A549 (cell line): ENCODE results near the gene POPDC3. TPM values are rescaled to one million over a fixed set of nuclear protein-coding genes. Genes with fewer than 3 reads are reported as not detected.

Experiments used
- ATAC-seq, 2 experiments: fragments of 200-7000 bp in 1 of 2; fragments of >200 bp in 1 of 2; cut with Nextera tagmentation in 1 of 2; cut with Tn5 transposase in 1 of 2; 3 replicates each; pipeline versions ENCODE4 v1.8.0 to v1.9.1; 2018 to 2020; ENCODE audit warnings: mild to moderate bottlenecking in 1 of 2, moderate library complexity in 1 of 2
- CTCF ChIA-PET: fragments of 300-600 bp; sonication (Branson Sonifier 250); formaldehyde crosslinking; extraction: SDS; loops from one replicate; lab custom pipeline; 2021; ENCODE audit warnings: antibody characterized with exemption, inconsistent platforms; lab: Yijun Ruan, JAX
- POLR2A ChIA-PET: fragments of 350-600 bp; formaldehyde crosslinking; extraction: SDS; loops from one replicate; lab custom pipeline; 2021; ENCODE audit warnings: antibody characterized with exemption, inconsistent platforms; lab: Yijun Ruan, JAX
- DNase-seq, 2 experiments: peaks; one replicate each; pipeline versions ENCODE4 v3.0.0 to v3.0.0-alpha.2; 2011 to 2016; ENCODE audit warnings: low read depth in 1 of 2, low spot score in 1 of 2
- FAIRE-seq: peaks from 2 replicates; lab custom pipeline; 2011; peaks lifted over from hg19 to GRCh38; lab: Jason Lieb, UNC
- H3K27ac ChIP-seq, 2 experiments: fragments of >200 bp; sonication (Bioruptor Twin); formaldehyde crosslinking; 3 replicates each; pipeline ENCODE4 v1.5.1; 2016 to 2017
- H3K4me1 ChIP-seq: fragments of >200 bp; sonication (Bioruptor Twin); formaldehyde crosslinking; 3 replicates; pipeline ENCODE4 v1.6.1; 2016
- H3K4me2 ChIP-seq: fragments of >200 bp; sonication (Bioruptor Twin); formaldehyde crosslinking; 3 replicates; pipeline ENCODE4 v1.6.1; 2016
- H3K4me3 ChIP-seq: fragments of >200 bp; sonication (Bioruptor Twin); formaldehyde crosslinking; 3 replicates; pipeline ENCODE4 v1.5.1; 2016
- H3K9me3 ChIP-seq: fragments of >200 bp; sonication (Bioruptor Twin); formaldehyde crosslinking; 3 replicates; pipeline ENCODE4 v1.6.1; 2016
- BHLHE40 ChIP-seq: IDR thresholded peaks from 2 replicates; pipeline ENCODE4 v1.6.1; 2012; ENCODE audit warnings: low read depth, low read length, inconsistent platforms
- CBX8 ChIP-seq: fragments of 200-600 bp; sonication (generic); IDR thresholded peaks from 2 replicates; pipeline ENCODE4 v1.6.1; 2016
- CEBPB ChIP-seq, 2 experiments: fragments of >200 bp in 1 of 2; sonication (Bioruptor Twin) in 1 of 2; formaldehyde crosslinking in 1 of 2; IDR thresholded peaks; 2 replicates each; pipeline ENCODE4 v1.6.1; 2012 to 2016
- CHD4 ChIP-seq: fragments of 200-600 bp; sonication (generic); IDR thresholded peaks from 2 replicates; pipeline ENCODE4 v1.6.1; 2016; ENCODE audit warnings: antibody characterized with exemption, mild to moderate bottlenecking, borderline replicate concordance
- ESRRA ChIP-seq: fragments of 150-350 bp; IDR thresholded peaks from 2 replicates; pipeline ENCODE4 v1.6.1; 2014; ENCODE audit warnings: mild to moderate bottlenecking, low read length, borderline replicate concordance
- FOSB ChIP-seq: fragments of 250-450 bp; sonication (Bioruptor Pico); IDR thresholded peaks from 2 replicates; pipeline ENCODE4 v1.5.0; 2020; ENCODE audit warnings: mild to moderate bottlenecking, moderate library complexity
- FOSL2 ChIP-seq, 2 experiments: fragments of 450-650 bp in 1 of 2; fragments of >200 bp in 1 of 2; sonication (Bioruptor Twin) in 1 of 2; formaldehyde crosslinking; IDR thresholded peaks; 2 replicates each; pipeline versions ENCODE4 v1.5.0 to v1.6.1; 2016 to 2020; ENCODE audit warnings: mild to moderate bottlenecking in 1 of 2, moderate library complexity in 1 of 2
- FOXS1 ChIP-seq: fragments of 250-450 bp; sonication (Bioruptor Pico); IDR thresholded peaks from 2 replicates; pipeline ENCODE4 v1.5.0; 2020; ENCODE audit warnings: mild to moderate bottlenecking, moderate library complexity
- HOXA7 ChIP-seq: fragments of 250-450 bp; sonication (Bioruptor Pico); IDR thresholded peaks from 2 replicates; pipeline ENCODE4 v1.5.0; 2020; ENCODE audit warnings: mild to moderate bottlenecking, moderate library complexity
- HOXB5 ChIP-seq: fragments of 250-450 bp; sonication (Bioruptor Pico); IDR thresholded peaks from 2 replicates; pipeline ENCODE4 v1.5.0; 2020; ENCODE audit warnings: mild to moderate bottlenecking, moderate library complexity
- JUNB ChIP-seq: fragments of >200 bp; sonication (Bioruptor Twin); formaldehyde crosslinking; IDR thresholded peaks from 2 replicates; pipeline ENCODE4 v1.6.1; 2016
- KDM5A ChIP-seq: fragments of 200-600 bp; sonication (generic); IDR thresholded peaks from 2 replicates; pipeline ENCODE4 v1.6.1; 2016; ENCODE audit warnings: antibody characterized with exemption, mild to moderate bottlenecking
- MAFK ChIP-seq: fragments of 450-650 bp; IDR thresholded peaks from 2 replicates; pipeline ENCODE4 v1.6.1; 2014; ENCODE audit not compliant: partially characterized antibody
- POLR2A ChIP-seq: IDR thresholded peaks from 2 replicates; pipeline ENCODE4 v1.6.1; 2012; ENCODE audit warnings: mild to moderate bottlenecking, low read length
- POLR2AphosphoS2 ChIP-seq: conservative IDR thresholded peaks from 2 replicates; pipeline ENCODE4 v1.6.1; 2012; ENCODE audit warnings: low read length, improper control_type of control experiment, inconsistent platforms
- RAD21 ChIP-seq, 2 experiments: fragments of >200 bp in 1 of 2; sonication (Bioruptor Twin) in 1 of 2; formaldehyde crosslinking in 1 of 2; IDR thresholded peaks in 1 of 2; conservative IDR thresholded peaks in 1 of 2; 2 replicates in 1 of 2; 3 replicates in 1 of 2; pipeline ENCODE4 v1.6.1; 2012 to 2018; ENCODE audit warnings: inconsistent platforms in 1 of 2
- RCOR1 ChIP-seq: fragments of 150-350 bp; IDR thresholded peaks from 2 replicates; pipeline ENCODE4 v1.6.1; 2014; ENCODE audit warnings: antibody characterized with exemption, low read length, low read depth
- SMC3 ChIP-seq: fragments of >200 bp; sonication (Bioruptor Twin); formaldehyde crosslinking; IDR thresholded peaks from 3 replicates; pipeline ENCODE4 v1.6.1; 2018; ENCODE audit warnings: inconsistent platforms
- ZSCAN20 ChIP-seq: fragments of 250-450 bp; sonication (Bioruptor Pico); IDR thresholded peaks from 2 replicates; pipeline ENCODE4 v1.8.0; 2022; ENCODE audit warnings: mild to moderate bottlenecking, moderate library complexity
- WGBS: methylation state at CpG from one replicate; pipeline ENCODE4 v1.1.6; 2017; ENCODE audit errors: missing lambda C conversion rate; 5-methylcytosine and 5-hydroxymethylcytosine counted together
- polyA plus RNA-seq, 4 experiments: library from polyadenylated mRNA; depleted of rRNA in 3 of 4; stranded (reverse); fragments of >200 nt; fragmentation: RNase III in 1 of 4; extraction: RNeasy Plus Mini Kit Qiagen cat#74134 plus additional on column Dnase treatment in 1 of 4; gene quantifications; 2 replicates in 3 of 4; 3 replicates in 1 of 4; pipeline ENCODE4 v1.2.3, GENCODE V29; 2011 to 2017
- TF ChIP-seq, protein P1 (sequence below): fragments of >200 bp; sonication (Bioruptor Twin); formaldehyde crosslinking; IDR thresholded peaks from 2 replicates; pipeline ENCODE4 v1.6.1; 2016
- TF ChIP-seq, protein P2 (sequence below): fragments of 200-600 bp; sonication (generic); IDR thresholded peaks from 2 replicates; pipeline ENCODE4 v1.6.1; 2016; ENCODE audit warnings: antibody characterized with exemption, mild to moderate bottlenecking, moderate library complexity
- TF ChIP-seq, protein P3 (sequence below): IDR thresholded peaks from 2 replicates; pipeline ENCODE4 v1.6.1; 2012
- TF ChIP-seq, protein P4 (sequence below): fragments of >200 bp; sonication (Bioruptor Twin); formaldehyde crosslinking; IDR thresholded peaks from 3 replicates; pipeline ENCODE4 v1.5.1; 2016
- TF ChIP-seq, protein P5 (sequence below): fragments of 250-450 bp; sonication (Bioruptor Pico); IDR thresholded peaks from 2 replicates; pipeline ENCODE4 v1.5.0; 2020; ENCODE audit warnings: low read depth, mild to moderate bottlenecking, moderate library complexity
- TF ChIP-seq, protein P6 (sequence below): IDR thresholded peaks from 2 replicates; pipeline ENCODE4 v1.6.1; 2012

Gene POPDC3
- polyA plus RNA-seq, 2 of the 4 experiments (the other 2 are of a cell fraction): 19.7 to 54.9 TPM

DNA sequence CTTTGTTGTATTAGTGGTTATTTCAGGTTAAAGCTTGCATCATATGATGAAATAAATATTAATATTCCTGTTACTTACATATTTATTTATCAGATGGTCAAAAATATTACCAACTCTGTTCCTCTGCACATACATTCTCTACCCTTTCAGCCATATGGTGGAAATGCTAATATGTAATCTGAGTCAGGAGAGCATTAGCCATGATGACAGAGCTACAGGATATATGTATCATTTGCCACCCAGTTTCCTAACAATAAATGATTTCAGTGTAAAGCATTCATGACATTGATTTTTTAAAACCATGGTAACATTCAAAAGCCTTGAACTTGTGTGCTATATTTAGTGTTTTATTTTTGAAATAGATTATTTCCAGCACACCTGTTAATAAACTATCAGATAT is 16.6 kb downstream of the POPDC3 start (continued):
- TF ChIP-seq FOSB (CRISPR knock-in tag): no peak
- TF ChIP-seq HOXA7 (CRISPR knock-in tag): no peak
- TF ChIP-seq RAD21 (conservative IDR thresholded peaks at IDR 0.05 in 1 of 2, IDR thresholded peaks at IDR 0.05 in 1 of 2): no peak

DNA sequence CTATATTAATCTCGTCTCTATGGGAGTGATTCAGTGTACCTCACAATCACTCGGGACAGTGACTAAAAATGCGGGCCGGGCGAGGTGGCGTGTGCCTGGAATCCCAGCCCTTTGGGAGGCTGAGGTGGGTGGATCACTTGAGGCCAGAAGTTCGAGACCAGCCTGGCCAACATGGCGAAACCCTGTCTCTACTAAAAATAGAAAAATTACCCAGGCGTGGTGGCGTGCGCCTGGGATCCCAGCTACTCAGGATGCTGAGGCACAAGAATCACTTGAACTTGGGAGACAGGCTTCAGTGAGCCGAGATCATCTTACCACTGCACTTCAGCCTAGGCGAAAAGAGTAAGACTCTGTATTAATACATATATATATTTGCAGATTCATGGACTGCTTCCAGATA is 17.4 kb downstream of the POPDC3 start:
- H3K4me1 ChIP-seq: peaks cover 9% of the 10 kb centered on the region; the same call in 1 of the 3 replicates
- no peak for ATAC-seq
- DNase-seq: no peak
- ChIA-PET CTCF (no interaction called here), POLR2A (no interaction called here)
- WGBS: 92% methylated on average over 13 of the region's 13 CpGs
- H3K27ac ChIP-seq: no peak overlapping the region
- no peak for FAIRE-seq
- no peaks in the 10 kb centered on the region for H3K9me3 ChIP-seq
- TF ChIP-seq ESRRA (no peak), FOSL2 (IDR thresholded peaks at IDR 0.05) (no peak), FOSL2 (CRISPR knock-in tag; IDR thresholded peaks at IDR 0.05) (no peak), JUNB (no peak), CHD4 (no peak), MAFK (no peak), POLR2AphosphoS2 (no peak), CBX8 (no peak)
- TF ChIP-seq, protein P1, sequence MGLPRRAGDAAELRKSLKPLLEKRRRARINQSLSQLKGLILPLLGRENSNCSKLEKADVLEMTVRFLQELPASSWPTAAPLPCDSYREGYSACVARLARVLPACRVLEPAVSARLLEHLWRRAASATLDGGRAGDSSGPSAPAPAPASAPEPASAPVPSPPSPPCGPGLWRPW: no peak
- TF ChIP-seq, protein P2, sequence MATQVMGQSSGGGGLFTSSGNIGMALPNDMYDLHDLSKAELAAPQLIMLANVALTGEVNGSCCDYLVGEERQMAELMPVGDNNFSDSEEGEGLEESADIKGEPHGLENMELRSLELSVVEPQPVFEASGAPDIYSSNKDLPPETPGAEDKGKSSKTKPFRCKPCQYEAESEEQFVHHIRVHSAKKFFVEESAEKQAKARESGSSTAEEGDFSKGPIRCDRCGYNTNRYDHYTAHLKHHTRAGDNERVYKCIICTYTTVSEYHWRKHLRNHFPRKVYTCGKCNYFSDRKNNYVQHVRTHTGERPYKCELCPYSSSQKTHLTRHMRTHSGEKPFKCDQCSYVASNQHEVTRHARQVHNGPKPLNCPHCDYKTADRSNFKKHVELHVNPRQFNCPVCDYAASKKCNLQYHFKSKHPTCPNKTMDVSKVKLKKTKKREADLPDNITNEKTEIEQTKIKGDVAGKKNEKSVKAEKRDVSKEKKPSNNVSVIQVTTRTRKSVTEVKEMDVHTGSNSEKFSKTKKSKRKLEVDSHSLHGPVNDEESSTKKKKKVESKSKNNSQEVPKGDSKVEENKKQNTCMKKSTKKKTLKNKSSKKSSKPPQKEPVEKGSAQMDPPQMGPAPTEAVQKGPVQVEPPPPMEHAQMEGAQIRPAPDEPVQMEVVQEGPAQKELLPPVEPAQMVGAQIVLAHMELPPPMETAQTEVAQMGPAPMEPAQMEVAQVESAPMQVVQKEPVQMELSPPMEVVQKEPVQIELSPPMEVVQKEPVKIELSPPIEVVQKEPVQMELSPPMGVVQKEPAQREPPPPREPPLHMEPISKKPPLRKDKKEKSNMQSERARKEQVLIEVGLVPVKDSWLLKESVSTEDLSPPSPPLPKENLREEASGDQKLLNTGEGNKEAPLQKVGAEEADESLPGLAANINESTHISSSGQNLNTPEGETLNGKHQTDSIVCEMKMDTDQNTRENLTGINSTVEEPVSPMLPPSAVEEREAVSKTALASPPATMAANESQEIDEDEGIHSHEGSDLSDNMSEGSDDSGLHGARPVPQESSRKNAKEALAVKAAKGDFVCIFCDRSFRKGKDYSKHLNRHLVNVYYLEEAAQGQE: no peak
- TF ChIP-seq, protein P3, sequence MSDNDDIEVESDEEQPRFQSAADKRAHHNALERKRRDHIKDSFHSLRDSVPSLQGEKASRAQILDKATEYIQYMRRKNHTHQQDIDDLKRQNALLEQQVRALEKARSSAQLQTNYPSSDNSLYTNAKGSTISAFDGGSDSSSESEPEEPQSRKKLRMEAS: no peak
- TF ChIP-seq, protein P4, sequence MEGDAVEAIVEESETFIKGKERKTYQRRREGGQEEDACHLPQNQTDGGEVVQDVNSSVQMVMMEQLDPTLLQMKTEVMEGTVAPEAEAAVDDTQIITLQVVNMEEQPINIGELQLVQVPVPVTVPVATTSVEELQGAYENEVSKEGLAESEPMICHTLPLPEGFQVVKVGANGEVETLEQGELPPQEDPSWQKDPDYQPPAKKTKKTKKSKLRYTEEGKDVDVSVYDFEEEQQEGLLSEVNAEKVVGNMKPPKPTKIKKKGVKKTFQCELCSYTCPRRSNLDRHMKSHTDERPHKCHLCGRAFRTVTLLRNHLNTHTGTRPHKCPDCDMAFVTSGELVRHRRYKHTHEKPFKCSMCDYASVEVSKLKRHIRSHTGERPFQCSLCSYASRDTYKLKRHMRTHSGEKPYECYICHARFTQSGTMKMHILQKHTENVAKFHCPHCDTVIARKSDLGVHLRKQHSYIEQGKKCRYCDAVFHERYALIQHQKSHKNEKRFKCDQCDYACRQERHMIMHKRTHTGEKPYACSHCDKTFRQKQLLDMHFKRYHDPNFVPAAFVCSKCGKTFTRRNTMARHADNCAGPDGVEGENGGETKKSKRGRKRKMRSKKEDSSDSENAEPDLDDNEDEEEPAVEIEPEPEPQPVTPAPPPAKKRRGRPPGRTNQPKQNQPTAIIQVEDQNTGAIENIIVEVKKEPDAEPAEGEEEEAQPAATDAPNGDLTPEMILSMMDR: no peak
- TF ChIP-seq, protein P5, sequence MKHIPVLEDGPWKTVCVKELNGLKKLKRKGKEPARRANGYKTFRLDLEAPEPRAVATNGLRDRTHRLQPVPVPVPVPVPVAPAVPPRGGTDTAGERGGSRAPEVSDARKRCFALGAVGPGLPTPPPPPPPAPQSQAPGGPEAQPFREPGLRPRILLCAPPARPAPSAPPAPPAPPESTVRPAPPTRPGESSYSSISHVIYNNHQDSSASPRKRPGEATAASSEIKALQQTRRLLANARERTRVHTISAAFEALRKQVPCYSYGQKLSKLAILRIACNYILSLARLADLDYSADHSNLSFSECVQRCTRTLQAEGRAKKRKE (CRISPR knock-in tag): no peak
- H3K4me2 ChIP-seq: no peak overlapping the region
- H3K4me3 ChIP-seq: no peak overlapping the region

DNA sequence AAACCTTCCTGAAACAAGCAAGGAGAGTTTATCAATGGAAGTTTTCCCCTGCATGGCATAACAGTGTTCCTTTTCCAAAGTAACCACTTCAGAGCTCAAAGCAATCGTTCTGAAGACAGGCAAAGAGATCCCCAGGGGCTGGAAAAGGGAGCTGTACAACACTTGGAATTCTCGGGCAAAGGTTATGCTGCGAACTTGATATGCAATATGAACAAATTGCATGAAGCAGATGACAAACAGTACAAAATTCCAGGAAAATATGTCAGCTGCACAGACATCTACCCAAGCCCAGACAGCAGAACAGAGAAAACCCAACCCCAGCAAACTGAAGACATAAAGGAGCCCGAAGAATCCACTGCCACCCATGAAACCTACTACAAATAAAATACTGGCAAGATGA is 18.4 kb downstream of the POPDC3 start:
- no peak for DNase-seq
- 83% methylated on average over 4 of the region's 4 CpGs for WGBS
- no peak overlapping the region for H3K4me3 ChIP-seq
- H3K9me3 ChIP-seq: no peaks in the 10 kb centered on the region
- CTCF ChIA-PET: no interaction called here
- TF ChIP-seq KDM5A (no peak), ESRRA (no peak), SMC3 (no peak), POLR2A (no peak), ZSCAN20 (CRISPR knock-in tag) (no peak), HOXB5 (CRISPR knock-in tag) (no peak), CEBPB (IDR thresholded peaks at IDR 0.05) (no peak), RCOR1 (no peak), BHLHE40 (no peak), FOXS1 (CRISPR knock-in tag) (no peak)
- TF ChIP-seq, protein P6, sequence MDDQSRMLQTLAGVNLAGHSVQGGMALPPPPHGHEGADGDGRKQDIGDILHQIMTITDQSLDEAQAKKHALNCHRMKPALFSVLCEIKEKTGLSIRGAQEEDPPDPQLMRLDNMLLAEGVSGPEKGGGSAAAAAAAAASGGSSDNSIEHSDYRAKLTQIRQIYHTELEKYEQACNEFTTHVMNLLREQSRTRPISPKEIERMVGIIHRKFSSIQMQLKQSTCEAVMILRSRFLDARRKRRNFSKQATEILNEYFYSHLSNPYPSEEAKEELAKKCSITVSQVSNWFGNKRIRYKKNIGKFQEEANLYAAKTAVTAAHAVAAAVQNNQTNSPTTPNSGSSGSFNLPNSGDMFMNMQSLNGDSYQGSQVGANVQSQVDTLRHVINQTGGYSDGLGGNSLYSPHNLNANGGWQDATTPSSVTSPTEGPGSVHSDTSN: no peak
- TF ChIP-seq, all 56 proteins: peak for 0
- Histone ChIP-seq H3K4me1 (peaks cover 9% of the 10 kb centered on the region; the same call in 1 of the 3 replicates), H3K4me2 (no peak overlapping the region), H3K27ac (no peak overlapping the region)
- ATAC-seq (no peak), FAIRE-seq (no peak)
- POLR2A ChIA-PET: no interaction called here
